GM23338 (cell line): ENCODE data around the gene CLDN9. TPM values are rescaled to one million over a fixed set of nuclear protein-coding genes. Genes with fewer than 3 reads are reported as not detected.

Experiments
- ATAC-seq: fragments of 200-7000 bp; cut with Tn5 transposase; 3 replicates; pipeline ENCODE4 v1.9.1; 2020
- DNase-seq: peaks from one replicate; pipeline ENCODE4 v3.0.0-alpha.2; 2015; ENCODE audit warnings: low spot score
- H2AFZ ChIP-seq: fragments of 200-600 bp; sonication (generic); 2 replicates; pipeline ENCODE4 v1.8.0; 2016; ENCODE audit warnings: antibody characterized with exemption, mild to moderate bottlenecking, moderate library complexity
- H3F3A ChIP-seq: fragments of 200-600 bp; sonication (generic); replicated peaks from 2 replicates; pipeline ENCODE4 v1.8.0; 2017; ENCODE audit warnings: antibody characterized with exemption, mixed run types, low read depth
- H3K27ac ChIP-seq: fragments of 200-600 bp; sonication (generic); 2 replicates; pipeline ENCODE4 v1.6.1; 2016; ENCODE audit warnings: low read depth
- H3K27me3 ChIP-seq: fragments of 200-600 bp; sonication (generic); 2 replicates; pipeline ENCODE4 v1.8.0; 2016; ENCODE audit warnings: mild to moderate bottlenecking, mixed run types, moderate library complexity; ENCODE audit not compliant: insufficient read depth
- H3K36me3 ChIP-seq: fragments of 200-600 bp; sonication (generic); 2 replicates; pipeline ENCODE4 v1.8.0; 2016; ENCODE audit warnings: mild to moderate bottlenecking; ENCODE audit not compliant: insufficient read depth
- H3K4me1 ChIP-seq: fragments of 200-600 bp; sonication (generic); 2 replicates; pipeline ENCODE4 v1.8.0; 2016; ENCODE audit warnings: mild to moderate bottlenecking, moderate library complexity; ENCODE audit not compliant: insufficient read depth
- H3K4me2 ChIP-seq: fragments of 200-600 bp; sonication (generic); 2 replicates; pipeline ENCODE4 v1.7.1; 2017; ENCODE audit warnings: mixed run types
- H3K4me3 ChIP-seq: fragments of 200-600 bp; sonication (generic); 2 replicates; pipeline ENCODE4 v1.6.1; 2016; ENCODE audit warnings: mixed run types
- H3K79me2 ChIP-seq: fragments of 200-600 bp; sonication (generic); replicated peaks from 2 replicates; pipeline ENCODE4 v1.8.0; 2017; ENCODE audit warnings: mild to moderate bottlenecking; ENCODE audit not compliant: insufficient read depth
- H3K9me2 ChIP-seq: fragments of 200-600 bp; sonication (generic); 2 replicates; pipeline ENCODE4 v1.8.0; 2017; ENCODE audit not compliant: insufficient read depth
- H4K20me1 ChIP-seq: fragments of 200-600 bp; sonication (generic); replicated peaks from 2 replicates; pipeline ENCODE4 v1.8.0; 2017; ENCODE audit warnings: mild to moderate bottlenecking; ENCODE audit not compliant: insufficient read depth
- H3K27ac Mint-ChIP-seq: 2 replicates; pipeline ENCODE4 v1.8.0; 2020; ENCODE audit warnings: inconsistent platforms, mild to moderate bottlenecking, moderate library complexity, mixed read lengths
- H3K27me3 Mint-ChIP-seq: 3 replicates; pipeline ENCODE4 v1.8.0; 2022; ENCODE audit warnings: low read depth, mild to moderate bottlenecking, moderate library complexity, mixed read lengths, inconsistent platforms; ENCODE audit not compliant: insufficient read depth, poor library complexity
- H3K36me3 Mint-ChIP-seq: 3 replicates; pipeline ENCODE4 v1.8.0; 2021; ENCODE audit warnings: low read depth, mild to moderate bottlenecking, inconsistent platforms, moderate library complexity, mixed read lengths
- H3K4me1 Mint-ChIP-seq: 3 replicates; pipeline ENCODE4 v1.8.0; 2020; ENCODE audit warnings: mild to moderate bottlenecking, inconsistent platforms, mixed read lengths
- H3K4me3 Mint-ChIP-seq: 3 replicates; pipeline ENCODE4 v1.8.0; 2021; ENCODE audit warnings: moderate library complexity, mild to moderate bottlenecking, inconsistent platforms, mixed read lengths
- H3K9me3 Mint-ChIP-seq: 3 replicates; pipeline ENCODE4 v1.8.0; 2020; ENCODE audit warnings: moderate library complexity, mild to moderate bottlenecking, inconsistent platforms, mixed read lengths
- CREB1 ChIP-seq: fragments of 250-450 bp; sonication (Bioruptor Pico); IDR thresholded peaks from 2 replicates; pipeline ENCODE4 v1.5.0; 2020; ENCODE audit warnings: low read depth, mild to moderate bottlenecking, moderate library complexity
- ETS1 ChIP-seq: IDR thresholded peaks from 2 replicates; pipeline ENCODE4 v1.6.1; 2016; ENCODE audit warnings: antibody characterized with exemption
- EZH2 ChIP-seq: fragments of 200-600 bp; sonication (generic); IDR thresholded peaks from one replicate; pipeline ENCODE4 v1.8.0; 2017; ENCODE audit warnings: antibody characterized with exemption, mild to moderate bottlenecking, low read depth; ENCODE audit not compliant: unreplicated experiment
- EZH2phosphoT487 ChIP-seq: fragments of 200-600 bp; sonication (generic); IDR thresholded peaks from one replicate; pipeline ENCODE4 v1.8.1; 2018; ENCODE audit warnings: antibody characterized with exemption; ENCODE audit not compliant: unreplicated experiment
- JUNB ChIP-seq: IDR thresholded peaks from one replicate; pipeline ENCODE4 v1.6.1; 2016; ENCODE audit warnings: antibody characterized with exemption; ENCODE audit not compliant: unreplicated experiment
- NANOG ChIP-seq: IDR thresholded peaks from 2 replicates; pipeline ENCODE4 v1.6.1; 2016; ENCODE audit warnings: antibody characterized with exemption, borderline replicate concordance
- POLR2AphosphoS5 ChIP-seq: IDR thresholded peaks from 2 replicates; pipeline ENCODE4 v1.6.1; 2016; ENCODE audit warnings: antibody characterized with exemption, low read depth
- STAT1 ChIP-seq: IDR thresholded peaks from one replicate; pipeline ENCODE4 v1.6.1; 2016; ENCODE audit warnings: antibody characterized with exemption; ENCODE audit not compliant: unreplicated experiment
- ZNF114 ChIP-seq: fragments of 250-450 bp; sonication (Bioruptor Pico); IDR thresholded peaks from 2 replicates; pipeline ENCODE4 v1.5.0; 2020; ENCODE audit warnings: mild to moderate bottlenecking, moderate library complexity
- ZNF331 ChIP-seq: fragments of 250-450 bp; sonication (Bioruptor Pico); IDR thresholded peaks from 2 replicates; pipeline ENCODE4 v1.5.0; 2020; ENCODE audit warnings: low read depth, mild to moderate bottlenecking, moderate library complexity
- polyA plus RNA-seq: library from polyadenylated mRNA; unstranded; fragments of >200 nt; fragmentation: Nextera tagmentation; extraction: Ambion mirVana; gene quantifications from 2 replicates; pipeline ENCODE4 v1.2.1, GENCODE V29; 2016
- total RNA-seq: library from RNA; depleted of rRNA; stranded (reverse); fragments of >200 nt; shearing (Covaris generic); gene quantifications from 2 replicates; pipeline ENCODE4 v1.2.3, GENCODE V29; 2014
- TF ChIP-seq, protein P1 (sequence below): fragments of 250-450 bp; sonication (Bioruptor Pico); IDR thresholded peaks from 2 replicates; pipeline ENCODE4 v1.5.0; 2020; ENCODE audit warnings: mild to moderate bottlenecking, moderate library complexity
- TF ChIP-seq, protein P2 (sequence below), 2 experiments: fragments of 200-600 bp in 1 of 2; sonication (generic) in 1 of 2; conservative IDR thresholded peaks; 2 replicates each; pipeline versions ENCODE4 v1.5.1 to v1.6.1; 2016 to 2017; ENCODE audit warnings: antibody characterized with exemption in 2 of 2, low read depth in 2 of 2, mild to moderate bottlenecking in 2 of 2, moderate library complexity in 1 of 2

CLDN9 gene
- total and polyA plus RNA-seq, 2 experiments from 2014 or later: 1.8 to 3.0 TPM

DNA sequence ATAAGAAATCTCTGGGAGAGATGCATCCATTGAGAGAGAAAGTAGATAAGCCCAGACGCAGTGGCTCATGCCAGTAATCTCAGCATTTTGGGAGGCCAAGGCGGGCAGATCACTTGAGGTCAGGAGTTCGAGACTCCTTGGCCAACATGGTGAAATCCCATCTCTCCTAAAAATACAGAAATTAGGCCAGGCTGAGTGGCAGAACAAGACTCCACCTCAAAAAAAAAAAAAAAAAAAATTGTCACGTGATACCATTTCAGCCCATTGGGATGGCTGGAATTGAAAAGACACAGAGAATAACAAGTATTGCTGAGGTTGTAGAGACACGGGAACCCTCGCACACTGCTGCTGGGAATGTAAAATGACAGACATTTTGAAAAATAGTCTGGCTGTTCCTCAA, 49.8 kb downstream of the CLDN9 start:
- H3K9me3 Mint-ChIP-seq: no peaks in the 10 kb centered on the region
- H3K27me3 ChIP-seq: peaks cover 4% of the 10 kb centered on the region; the same call in 1 of the 2 replicates
- H3K27me3 Mint-ChIP-seq: peaks cover 28% of the 10 kb centered on the region
- H3K27ac Mint-ChIP-seq: no peak overlapping the region
- no peak overlapping the region for H3K4me3 ChIP-seq
- H3K36me3 Mint-ChIP-seq: no peaks in the 10 kb centered on the region; the same call in 2 of the 3 replicates
- H3K4me1 ChIP-seq: peaks cover 14% of the 10 kb centered on the region
- H3K36me3 ChIP-seq: no peaks in the 10 kb centered on the region
- no peak overlapping the region for H3K4me3 Mint-ChIP-seq
- no peaks in the 10 kb centered on the region; the same call in 1 of the 2 replicates for H4K20me1 ChIP-seq
- TF ChIP-seq, protein P1, sequence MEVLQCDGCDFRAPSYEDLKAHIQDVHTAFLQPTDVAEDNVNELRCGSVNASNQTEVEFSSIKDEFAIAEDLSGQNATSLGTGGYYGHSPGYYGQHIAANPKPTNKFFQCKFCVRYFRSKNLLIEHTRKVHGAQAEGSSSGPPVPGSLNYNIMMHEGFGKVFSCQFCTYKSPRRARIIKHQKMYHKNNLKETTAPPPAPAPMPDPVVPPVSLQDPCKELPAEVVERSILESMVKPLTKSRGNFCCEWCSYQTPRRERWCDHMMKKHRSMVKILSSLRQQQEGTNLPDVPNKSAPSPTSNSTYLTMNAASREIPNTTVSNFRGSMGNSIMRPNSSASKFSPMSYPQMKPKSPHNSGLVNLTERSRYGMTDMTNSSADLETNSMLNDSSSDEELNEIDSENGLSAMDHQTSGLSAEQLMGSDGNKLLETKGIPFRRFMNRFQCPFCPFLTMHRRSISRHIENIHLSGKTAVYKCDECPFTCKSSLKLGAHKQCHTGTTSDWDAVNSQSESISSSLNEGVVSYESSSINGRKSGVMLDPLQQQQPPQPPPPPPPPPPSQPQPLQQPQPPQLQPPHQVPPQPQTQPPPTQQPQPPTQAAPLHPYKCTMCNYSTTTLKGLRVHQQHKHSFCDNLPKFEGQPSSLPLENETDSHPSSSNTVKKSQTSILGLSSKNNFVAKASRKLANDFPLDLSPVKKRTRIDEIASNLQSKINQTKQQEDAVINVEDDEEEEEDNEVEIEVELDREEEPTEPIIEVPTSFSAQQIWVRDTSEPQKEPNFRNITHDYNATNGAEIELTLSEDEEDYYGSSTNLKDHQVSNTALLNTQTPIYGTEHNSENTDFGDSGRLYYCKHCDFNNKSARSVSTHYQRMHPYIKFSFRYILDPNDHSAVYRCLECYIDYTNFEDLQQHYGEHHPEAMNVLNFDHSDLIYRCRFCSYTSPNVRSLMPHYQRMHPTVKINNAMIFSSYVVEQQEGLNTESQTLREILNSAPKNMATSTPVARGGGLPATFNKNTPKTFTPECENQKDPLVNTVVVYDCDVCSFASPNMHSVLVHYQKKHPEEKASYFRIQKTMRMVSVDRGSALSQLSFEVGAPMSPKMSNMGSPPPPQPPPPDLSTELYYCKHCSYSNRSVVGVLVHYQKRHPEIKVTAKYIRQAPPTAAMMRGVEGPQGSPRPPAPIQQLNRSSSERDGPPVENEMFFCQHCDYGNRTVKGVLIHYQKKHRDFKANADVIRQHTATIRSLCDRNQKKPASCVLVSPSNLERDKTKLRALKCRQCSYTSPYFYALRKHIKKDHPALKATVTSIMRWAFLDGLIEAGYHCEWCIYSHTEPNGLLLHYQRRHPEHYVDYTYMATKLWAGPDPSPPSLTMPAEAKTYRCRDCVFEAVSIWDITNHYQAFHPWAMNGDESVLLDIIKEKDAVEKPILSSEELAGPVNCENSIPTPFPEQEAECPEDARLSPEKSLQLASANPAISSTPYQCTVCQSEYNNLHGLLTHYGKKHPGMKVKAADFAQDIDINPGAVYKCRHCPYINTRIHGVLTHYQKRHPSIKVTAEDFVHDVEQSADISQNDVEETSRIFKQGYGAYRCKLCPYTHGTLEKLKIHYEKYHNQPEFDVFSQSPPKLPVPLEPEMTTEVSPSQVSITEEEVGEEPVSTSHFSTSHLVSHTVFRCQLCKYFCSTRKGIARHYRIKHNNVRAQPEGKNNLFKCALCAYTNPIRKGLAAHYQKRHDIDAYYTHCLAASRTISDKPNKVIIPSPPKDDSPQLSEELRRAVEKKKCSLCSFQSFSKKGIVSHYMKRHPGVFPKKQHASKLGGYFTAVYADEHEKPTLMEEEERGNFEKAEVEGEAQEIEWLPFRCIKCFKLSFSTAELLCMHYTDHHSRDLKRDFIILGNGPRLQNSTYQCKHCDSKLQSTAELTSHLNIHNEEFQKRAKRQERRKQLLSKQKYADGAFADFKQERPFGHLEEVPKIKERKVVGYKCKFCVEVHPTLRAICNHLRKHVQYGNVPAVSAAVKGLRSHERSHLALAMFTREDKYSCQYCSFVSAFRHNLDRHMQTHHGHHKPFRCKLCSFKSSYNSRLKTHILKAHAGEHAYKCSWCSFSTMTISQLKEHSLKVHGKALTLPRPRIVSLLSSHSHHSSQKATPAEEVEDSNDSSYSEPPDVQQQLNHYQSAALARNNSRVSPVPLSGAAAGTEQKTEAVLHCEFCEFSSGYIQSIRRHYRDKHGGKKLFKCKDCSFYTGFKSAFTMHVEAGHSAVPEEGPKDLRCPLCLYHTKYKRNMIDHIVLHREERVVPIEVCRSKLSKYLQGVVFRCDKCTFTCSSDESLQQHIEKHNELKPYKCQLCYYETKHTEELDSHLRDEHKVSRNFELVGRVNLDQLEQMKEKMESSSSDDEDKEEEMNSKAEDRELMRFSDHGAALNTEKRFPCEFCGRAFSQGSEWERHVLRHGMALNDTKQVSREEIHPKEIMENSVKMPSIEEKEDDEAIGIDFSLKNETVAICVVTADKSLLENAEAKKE (CRISPR knock-in tag): no peak
- no peak for TF ChIP-seq STAT1
- no peak for TF ChIP-seq EZH2
- TF ChIP-seq NANOG: no peak
- TF ChIP-seq, protein P2, sequence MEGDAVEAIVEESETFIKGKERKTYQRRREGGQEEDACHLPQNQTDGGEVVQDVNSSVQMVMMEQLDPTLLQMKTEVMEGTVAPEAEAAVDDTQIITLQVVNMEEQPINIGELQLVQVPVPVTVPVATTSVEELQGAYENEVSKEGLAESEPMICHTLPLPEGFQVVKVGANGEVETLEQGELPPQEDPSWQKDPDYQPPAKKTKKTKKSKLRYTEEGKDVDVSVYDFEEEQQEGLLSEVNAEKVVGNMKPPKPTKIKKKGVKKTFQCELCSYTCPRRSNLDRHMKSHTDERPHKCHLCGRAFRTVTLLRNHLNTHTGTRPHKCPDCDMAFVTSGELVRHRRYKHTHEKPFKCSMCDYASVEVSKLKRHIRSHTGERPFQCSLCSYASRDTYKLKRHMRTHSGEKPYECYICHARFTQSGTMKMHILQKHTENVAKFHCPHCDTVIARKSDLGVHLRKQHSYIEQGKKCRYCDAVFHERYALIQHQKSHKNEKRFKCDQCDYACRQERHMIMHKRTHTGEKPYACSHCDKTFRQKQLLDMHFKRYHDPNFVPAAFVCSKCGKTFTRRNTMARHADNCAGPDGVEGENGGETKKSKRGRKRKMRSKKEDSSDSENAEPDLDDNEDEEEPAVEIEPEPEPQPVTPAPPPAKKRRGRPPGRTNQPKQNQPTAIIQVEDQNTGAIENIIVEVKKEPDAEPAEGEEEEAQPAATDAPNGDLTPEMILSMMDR (conservative IDR thresholded peaks at IDR 0.05; ENCODE audit: low read depth in 2 of 2): no peak
- no peak for TF ChIP-seq JUNB
- TF ChIP-seq ETS1: no peak
- TF ChIP-seq POLR2AphosphoS5: no peak
- TF ChIP-seq ZNF331 (CRISPR knock-in tag): no peak
- TF ChIP-seq ZNF114 (CRISPR knock-in tag): no peak
- no peak for TF ChIP-seq CREB1 (CRISPR knock-in tag)
- no peak for TF ChIP-seq EZH2phosphoT487
- H3F3A ChIP-seq: peaks cover 12% of the 10 kb centered on the region
- peaks cover 24% of the 10 kb centered on the region for H3K4me1 Mint-ChIP-seq
- no peak overlapping the region for H2AFZ ChIP-seq
- no peak overlapping the region for H3K4me2 ChIP-seq
- no peaks in the 10 kb centered on the region for H3K9me2 ChIP-seq
- no peak overlapping the region for H3K27ac ChIP-seq
- DNase-seq: no peak
- no peaks in the 10 kb centered on the region; the same call in 1 of the 2 replicates for H3K79me2 ChIP-seq
- ATAC-seq: no peak
